Dermis blood vessel endothelial cell (primary cell): ENCODE data around the gene KIF1A. TPM values are rescaled to one million over a fixed set of nuclear protein-coding genes. Genes with fewer than 3 reads are reported as not detected.

Experiments
- DNase-seq: peaks from one replicate; pipeline ENCODE4 v3.0.0; 2010
- total RNA-seq: library from RNA; depleted of rRNA; stranded (reverse); fragments of >200 nt; gene quantifications from 2 replicates; pipeline ENCODE4 v1.2.3, GENCODE V29; 2014

The KIF1A gene
- 0.05 TPM in 1 of 2 replicates, not detected in the other for total RNA-seq

GRCh38 chr2:240819858-240820606 is at the start of gene KIF1A:
Gene KIF1A (minus strand): TSS chr2:240820219. CDS start chr2:240797752, 22,467 bp downstream.
- DNase-seq, result no peak

- DNase-seq, result no peak
These were observed 49.3 kb upstream of the KIF1A start for GRCh38 chr2:240869109-240869955.

GRCh38 chr2:240868286-240869108 is 48.5 kb upstream of the KIF1A start, which contains the start of gene AGXT:
Gene AGXT (plus strand): TSS chr2:240868824. CDS start chr2:240868866, 42 bp downstream.
- DNase-seq, result no peak

- DNase-seq, result no peak
These were observed 45.4 kb upstream of the KIF1A start for GRCh38 chr2:240865391-240865790.

GRCh38 chr2:240864475-240864874 is 44.5 kb upstream of the KIF1A start:
- no peak for DNase-seq

GRCh38 chr2:240861547-240861946 is 41.5 kb upstream of the KIF1A start:
- DNase-seq, result no peak

- no peak for DNase-seq
These were observed 38.9 kb upstream of the KIF1A start for GRCh38 chr2:240858871-240859270.

GRCh38 chr2:240858321-240858720 is 38.3 kb upstream of the KIF1A start:
- DNase-seq, result no peak

GRCh38 chr2:240857039-240858008 is 37.3 kb upstream of the KIF1A start:
- DNase-seq, result no peak

- peak; percentile 48 for DNase-seq
These were observed 36.3 kb upstream of the KIF1A start for GRCh38 chr2:240856151-240856980.

- no peak for DNase-seq
These were observed 35.7 kb upstream of the KIF1A start for GRCh38 chr2:240855670-240856069.

GRCh38 chr2:240852671-240853314 is 32.8 kb upstream of the KIF1A start:
- no peak for DNase-seq

GRCh38 chr2:240851078-240851991 is 31.3 kb upstream of the KIF1A start:
- peak; percentile 90 for DNase-seq

GRCh38 chr2:240850756-240851077 is 30.7 kb upstream of the KIF1A start:
- no peak for DNase-seq

GRCh38 chr2:240850026-240850425 is 30.0 kb upstream of the KIF1A start:
- DNase-seq, result no peak

GRCh38 chr2:240848900-240849680 is 29.1 kb upstream of the KIF1A start:
- no peak for DNase-seq

GRCh38 chr2:240847817-240848216 is 27.8 kb upstream of the KIF1A start:
- no peak for DNase-seq

- no peak for DNase-seq
These were observed 27.0 kb upstream of the KIF1A start for GRCh38 chr2:240846873-240847595.
